ENCODE measurements around the gene PRRT1B. TPM values are rescaled to one million over a fixed set of nuclear protein-coding genes. Genes with fewer than 3 reads are reported as not detected.
A peak's percentile ranks its signal among the peaks of the same experiment; 100 is the strongest.

The PRRT1B gene
- total and polyA plus RNA-seq, 2 donors from 2014 or later: 1.0 TPM; not detected in 1

GRCh38 chr9:131530920-131531832 is 14.1 kb upstream of the PRRT1B start, which contains the start of gene UCK1:
Gene UCK1 (minus strand): TSS chr9:131531263. CDS start chr9:131531174, 89 bp downstream.
- H3K27ac ChIP-seq (ENCODE audit: low read depth in 2 of 2, low read length in 2 of 2): peak within 1 kb of the TSS in 1 of 2 donors; percentile 57
- H3K9me3 ChIP-seq (ENCODE audit: control insufficient read depth in 2 of 3, insufficient read depth in 1 of 3, low read length in 3 of 3): no peaks in the 10 kb centered on the region
- H3K4me3 ChIP-seq (ENCODE audit: low read length in 3 of 3): peak within 1 kb of the TSS; percentile 70 to 87 (median 81)
- H3K27me3 ChIP-seq (ENCODE audit: control insufficient read depth, insufficient read depth, low read length): no peaks in the 10 kb centered on the region
- peaks cover 2 to 13% (median 3%) of the 10 kb centered on the region in 3 donors for H3K36me3 ChIP-seq (ENCODE audit: control insufficient read depth in 2 of 3, insufficient read depth in 3 of 3, low read length in 3 of 3)
- TF ChIP-seq CTCF (IDR thresholded peaks at IDR 0.05; ENCODE audit: borderline replicate concordance, extremely low read depth, insufficient read depth): no peak
- H3K4me1 ChIP-seq (ENCODE audit: control insufficient read depth in 2 of 3, insufficient read depth in 2 of 3, low read depth in 1 of 3, low read length in 3 of 3): peaks cover 0 to 13% (median 7%) of the 10 kb centered on the region in 3 donors
- DNase-seq (peak; percentile 91 to 95 (median 92)), FAIRE-seq (no peak)
- H3K9ac ChIP-seq (ENCODE audit: low read length in 3 of 3): peak within 1 kb of the TSS; percentile 27 to 82 (median 69)
- intact Hi-C loops (cut with DNase I): no loop called here

- FAIRE-seq: no peak
- Histone ChIP-seq H3K4me1 (ENCODE audit: control insufficient read depth in 2 of 3, insufficient read depth in 2 of 3, low read depth in 1 of 3, low read length in 3 of 3) (peaks cover 0 to 8% (median 6%) of the 10 kb centered on the region in 3 donors), H3K27me3 (ENCODE audit: control insufficient read depth, insufficient read depth, low read length) (no peaks in the 10 kb centered on the region), H3K9me3 (ENCODE audit: control insufficient read depth in 2 of 3, insufficient read depth in 1 of 3, low read length in 3 of 3) (no peaks in the 10 kb centered on the region), H3K36me3 (ENCODE audit: control insufficient read depth in 2 of 3, insufficient read depth in 3 of 3, low read length in 3 of 3) (peaks cover 0 to under 1% (median 0%) of the 10 kb centered on the region in 3 donors), H3K4me3 (ENCODE audit: low read length in 3 of 3) (no peak overlapping the region), H3K9ac (ENCODE audit: low read length in 3 of 3) (no peak overlapping the region), H3K27ac (ENCODE audit: low read depth in 2 of 2, low read length in 2 of 2) (no peak overlapping the region)
- no peak for TF ChIP-seq CTCF (IDR thresholded peaks at IDR 0.05; ENCODE audit: borderline replicate concordance, extremely low read depth, insufficient read depth)
- intact Hi-C loops (cut with DNase I): no loop called here
- peak in 3 of 5 donors; percentile 21 to 53 (median 38) for DNase-seq
Measured at GRCh38 chr9:131534721-131535237, 10.5 kb upstream of the PRRT1B start.

- Histone ChIP-seq H3K36me3 (ENCODE audit: control insufficient read depth in 2 of 3, insufficient read depth in 3 of 3, low read length in 3 of 3) (no peaks in the 10 kb centered on the region), H3K9ac (ENCODE audit: low read length in 3 of 3) (no peak overlapping the region), H3K9me3 (ENCODE audit: control insufficient read depth in 2 of 3, insufficient read depth in 1 of 3, low read length in 3 of 3) (no peaks in the 10 kb centered on the region), H3K27me3 (ENCODE audit: control insufficient read depth, insufficient read depth, low read length) (no peaks in the 10 kb centered on the region), H3K4me1 (ENCODE audit: control insufficient read depth in 2 of 3, insufficient read depth in 2 of 3, low read depth in 1 of 3, low read length in 3 of 3) (no peaks in the 10 kb centered on the region), H3K27ac (ENCODE audit: low read depth in 2 of 2, low read length in 2 of 2) (no peak overlapping the region), H3K4me3 (ENCODE audit: low read length in 3 of 3) (no peak overlapping the region)
- no peak for TF ChIP-seq CTCF (IDR thresholded peaks at IDR 0.05; ENCODE audit: borderline replicate concordance, extremely low read depth, insufficient read depth)
- DNase-seq (no peak), FAIRE-seq (no peak)
- intact Hi-C loops (cut with DNase I): no loop called here
Measured at GRCh38 chr9:131537946-131538345, 7.4 kb upstream of the PRRT1B start.

Measured in kidney (tissue), 14 donors.